Frontal cortex (tissue), 4 donors: ENCODE data around the gene DDX25. TPM values are rescaled to one million over a fixed set of nuclear protein-coding genes. Genes with fewer than 3 reads are reported as not detected.

Experiments used
- DNase-seq, 2 donors: peaks; one replicate each; pipeline ENCODE4 v3.0.0; 2012; ENCODE audit warnings: low spot score in 2 of 2
- FAIRE-seq: peaks from 2 replicates; lab custom pipeline; 2012; peaks lifted over from hg19 to GRCh38; lab: Jason Lieb, UNC
- total RNA-seq: library from RNA; depleted of rRNA; stranded (reverse); fragments of >200 nt; gene quantifications from one replicate; pipeline ENCODE4 v1.2.3, GENCODE V29; 2014
- donor health status: control.
- donor health status: control.
- donor health status: control.

Gene DDX25
- total RNA-seq, 1 donor from 2014 or later, result 18.8 TPM

DNA sequence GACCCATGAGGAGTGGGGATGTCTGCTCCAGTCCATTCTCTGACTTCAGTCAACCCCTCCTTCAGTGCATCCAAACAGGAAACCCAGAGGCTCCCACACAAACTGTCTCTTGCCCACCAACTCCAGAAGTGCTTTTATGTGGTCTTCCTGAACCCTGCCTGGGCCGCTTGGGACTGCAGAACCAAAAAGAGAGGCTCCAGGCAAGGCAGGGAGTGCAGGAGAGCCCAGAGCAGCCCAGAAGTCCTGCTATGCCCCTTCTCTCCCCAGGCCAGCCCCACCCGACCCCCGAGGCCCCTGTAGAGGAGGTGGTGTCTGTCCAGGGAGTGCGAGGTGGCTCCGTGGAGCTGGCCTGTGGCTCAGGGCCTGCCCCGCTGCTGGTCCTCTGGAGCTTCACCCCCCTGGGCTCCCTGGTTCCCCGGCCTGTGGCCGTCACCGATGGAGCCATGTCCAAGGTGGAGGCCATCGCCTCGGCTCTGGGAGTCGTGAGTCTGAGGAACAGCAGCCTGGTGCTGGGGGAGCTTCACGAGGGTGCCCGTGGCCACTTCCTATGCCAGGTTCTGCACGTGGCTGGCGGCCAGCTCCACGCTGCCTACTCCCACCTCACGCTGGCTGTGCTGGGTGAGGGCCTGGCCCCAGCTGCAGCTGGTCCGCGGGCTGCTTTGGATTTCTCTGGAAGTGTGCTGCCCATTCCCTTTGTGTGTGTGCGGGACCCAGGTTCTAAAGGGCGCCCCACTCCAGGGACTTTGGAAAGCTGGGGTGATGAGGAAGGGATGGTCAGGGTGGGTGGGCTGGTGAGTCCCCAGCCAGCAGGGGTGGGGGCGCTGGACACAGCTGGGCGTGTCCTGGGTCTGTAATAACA is 43.3 kb downstream of the DDX25 start:
- FAIRE-seq (no peak), DNase-seq (no peak)

DNA sequence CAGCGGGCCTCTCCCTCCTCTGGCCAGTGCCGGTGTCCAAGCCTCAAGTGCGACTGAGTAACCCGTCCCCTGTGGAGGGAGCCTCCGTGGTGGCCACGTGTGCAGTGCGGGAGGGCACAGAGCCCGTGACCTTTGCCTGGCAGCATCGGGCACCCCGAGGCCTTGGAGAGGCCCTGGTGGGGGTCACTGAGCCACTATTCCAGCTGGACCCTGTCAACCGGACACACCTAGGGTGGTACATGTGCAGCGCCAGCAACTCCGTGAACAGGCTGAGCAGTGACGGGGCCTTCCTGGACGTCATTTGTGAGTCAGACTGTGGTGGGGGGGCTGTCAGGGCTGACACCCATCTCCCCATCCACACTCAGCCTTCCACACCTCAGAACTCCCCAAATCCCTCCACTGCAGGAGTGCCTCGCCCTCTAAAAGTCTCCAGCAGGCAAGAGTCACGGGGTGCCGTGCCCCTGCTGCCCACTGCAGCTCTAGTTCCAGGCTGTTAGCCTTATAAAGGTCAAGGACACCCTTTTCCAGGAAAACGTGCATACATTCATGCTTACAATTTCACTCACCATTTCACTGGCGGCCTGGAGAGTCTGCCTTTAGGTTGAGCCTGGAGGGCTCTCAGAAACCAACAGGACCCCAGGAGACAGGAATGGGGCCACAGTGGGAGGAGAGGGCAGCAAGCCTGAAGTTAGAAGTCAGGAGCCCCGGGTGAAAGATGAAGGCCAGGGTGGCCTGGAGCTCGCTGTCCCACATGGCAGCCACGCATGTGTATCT is 44.2 kb downstream of the DDX25 start:
- no peak for DNase-seq
- no peak for FAIRE-seq

DNA sequence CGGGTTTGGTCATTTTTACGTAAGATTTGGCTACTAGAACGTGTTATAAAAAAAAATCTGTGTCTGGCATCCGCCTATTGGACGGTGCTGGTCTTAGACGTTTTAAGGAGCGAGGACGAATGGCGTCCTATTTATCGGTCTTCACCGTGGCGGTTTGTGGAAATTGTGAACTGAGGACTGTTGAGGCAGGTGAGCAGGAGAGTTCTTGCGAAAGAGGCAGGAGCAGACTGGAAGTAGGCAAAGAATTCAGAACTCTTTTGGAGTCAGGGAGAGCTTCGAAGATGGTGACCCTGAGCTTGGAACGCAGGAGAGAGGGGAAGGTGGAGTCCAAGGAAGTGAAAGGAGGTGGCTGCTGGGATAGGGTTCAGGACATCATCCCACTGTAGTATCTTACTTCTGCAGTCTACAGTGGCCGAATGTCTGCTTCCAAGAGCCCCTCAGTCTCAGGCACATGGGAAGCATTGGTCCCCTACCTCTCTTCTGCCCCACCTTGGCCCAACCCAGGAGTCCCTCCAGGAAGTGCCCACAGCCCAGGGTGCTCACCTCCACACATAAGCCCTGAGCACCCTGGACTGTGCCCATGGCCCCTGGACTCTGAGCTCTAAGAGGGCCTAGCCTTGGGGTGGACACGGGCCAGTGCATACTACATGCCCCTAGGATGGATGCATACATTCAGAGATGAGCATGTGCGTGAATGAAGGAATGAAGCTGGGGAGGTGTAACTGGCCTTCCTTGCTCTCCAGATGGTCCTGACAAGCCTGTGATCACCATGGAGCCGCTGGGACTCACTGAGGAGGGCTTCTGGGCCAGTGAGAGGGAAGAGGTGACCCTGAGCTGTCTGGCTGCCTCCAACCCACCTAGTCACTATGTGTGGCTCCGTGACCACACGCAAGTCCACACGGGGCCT is 45.2 kb downstream of the DDX25 start:
- no peak for FAIRE-seq
- DNase-seq, result no peak

DNA sequence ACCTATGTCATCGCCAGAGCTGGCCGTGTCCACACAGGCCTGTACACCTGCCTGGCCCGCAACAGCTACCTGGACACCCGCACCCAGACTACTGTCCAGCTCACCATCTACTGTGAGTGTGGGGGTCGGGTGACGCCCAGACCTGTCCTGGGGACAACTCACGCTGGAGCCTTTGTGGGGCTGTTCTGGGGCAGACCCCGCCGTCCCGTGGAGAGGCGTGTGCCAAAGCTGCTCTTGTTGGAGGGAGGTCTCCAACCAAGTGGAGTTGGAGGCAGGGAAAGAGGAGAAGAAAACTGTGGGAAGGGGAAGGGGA is 45.8 kb downstream of the DDX25 start:
- no peak for DNase-seq
- no peak for FAIRE-seq

DNA sequence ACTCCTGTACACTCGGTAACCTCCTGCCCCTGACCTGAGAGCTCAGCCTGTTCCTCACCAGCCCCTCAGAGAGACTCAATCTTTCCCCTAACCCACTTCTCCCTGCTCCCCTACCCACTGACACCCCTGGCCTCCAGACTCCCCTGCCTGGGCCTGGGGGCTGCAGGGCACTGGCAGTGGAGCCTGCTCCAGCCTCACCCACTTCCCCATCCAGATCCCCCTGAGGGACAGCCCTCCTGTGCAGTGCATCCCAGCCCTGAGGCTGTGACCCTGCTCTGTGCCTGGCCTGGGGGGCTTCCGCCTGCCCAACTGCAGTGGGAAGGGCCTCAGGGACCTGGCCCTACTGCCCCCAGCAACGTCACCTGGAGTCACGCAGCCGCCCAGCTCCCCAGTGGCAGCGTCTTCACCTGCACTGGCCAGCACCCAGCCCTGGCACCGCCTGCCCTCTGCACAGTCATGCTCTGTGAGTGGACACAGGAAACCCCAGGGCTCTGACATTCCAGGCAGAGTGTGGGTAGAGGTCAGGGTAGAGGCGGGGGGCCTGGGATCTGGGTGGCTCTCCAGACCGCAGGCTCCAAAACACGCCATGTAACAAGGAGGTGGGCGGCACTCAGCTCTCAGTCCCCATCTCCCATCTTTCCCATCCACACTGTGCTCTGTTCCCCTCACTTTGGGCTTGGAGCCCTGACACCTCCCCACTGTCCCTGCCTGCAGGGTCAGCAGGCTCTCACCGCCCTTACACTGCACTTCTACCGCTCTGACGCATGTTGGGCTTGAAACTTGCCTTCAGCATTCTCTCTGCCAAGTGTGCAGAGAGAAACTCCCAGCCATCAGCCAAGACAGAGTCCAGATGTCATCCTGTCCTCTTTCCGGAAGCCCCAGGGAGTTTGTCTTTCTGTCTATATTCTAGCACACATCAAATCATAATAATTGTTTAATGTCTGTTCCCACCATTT is 46.7 kb downstream of the DDX25 start:
- FAIRE-seq, result no peak

DNA sequence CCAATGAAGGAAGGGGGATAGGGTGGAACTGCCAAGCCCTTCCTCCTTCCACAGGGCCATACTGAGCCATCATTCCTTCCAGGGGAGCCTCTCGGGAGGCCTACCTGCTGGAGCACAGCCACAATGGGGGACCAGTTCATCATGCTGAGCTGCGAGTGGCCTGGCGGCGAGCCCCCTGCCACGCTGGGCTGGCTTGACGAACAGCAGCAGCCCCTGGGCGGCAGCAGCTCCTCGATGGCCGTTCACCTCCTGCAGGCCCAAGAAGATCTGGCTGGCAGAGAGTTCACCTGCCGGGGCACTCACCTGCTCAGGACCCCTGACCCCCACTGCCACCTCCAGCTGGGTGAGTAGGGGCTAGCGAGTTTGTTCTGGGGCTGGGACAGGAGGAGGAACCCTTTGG is 47.4 kb downstream of the DDX25 start:
- FAIRE-seq, result no peak
- no peak for DNase-seq

More for the DNA sequence above, 46.7 kb downstream of the DDX25 start:
- no peak for DNase-seq

DNA sequence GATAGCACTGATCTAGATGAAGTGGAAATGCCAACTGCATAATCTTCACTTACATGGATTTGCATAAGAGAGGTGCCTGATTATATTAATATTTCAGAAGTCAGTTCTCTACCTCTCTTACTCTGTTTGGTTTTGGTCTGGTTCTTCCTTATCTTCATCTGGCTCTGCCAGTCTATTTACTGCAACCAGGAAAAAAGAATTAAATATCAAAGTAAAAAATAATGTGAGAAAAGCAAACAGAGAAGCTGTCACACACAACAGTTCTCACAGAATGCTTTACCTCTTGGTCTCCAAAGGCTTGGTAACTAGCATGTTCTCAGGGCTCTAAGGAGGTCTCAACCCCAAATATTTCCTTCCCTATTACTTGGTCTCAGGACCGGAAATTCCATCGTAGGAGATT is 48.3 kb downstream of the DDX25 start:
- no peak for FAIRE-seq
- no peak for DNase-seq

DNA sequence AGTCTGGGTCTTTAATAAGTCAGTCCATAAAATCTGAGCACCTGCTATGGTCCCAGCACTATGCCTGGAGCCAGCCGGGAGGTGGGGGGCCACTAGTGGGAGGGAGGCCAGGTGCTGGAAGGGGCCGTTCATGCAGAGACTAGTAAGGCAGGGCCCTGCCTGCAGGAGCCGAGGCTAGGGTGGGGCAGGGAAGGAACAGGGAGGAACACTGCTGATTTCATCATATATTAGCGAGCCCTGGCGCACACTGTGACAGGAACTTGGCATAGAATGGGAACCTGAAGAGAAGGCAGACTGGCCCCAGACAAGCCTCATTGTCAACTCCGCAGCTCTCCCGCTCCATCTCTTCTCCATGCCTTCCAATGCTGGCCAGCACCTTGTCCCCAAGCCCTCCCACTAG is 48.7 kb downstream of the DDX25 start:
- FAIRE-seq (no peak), DNase-seq (no peak)

DNA sequence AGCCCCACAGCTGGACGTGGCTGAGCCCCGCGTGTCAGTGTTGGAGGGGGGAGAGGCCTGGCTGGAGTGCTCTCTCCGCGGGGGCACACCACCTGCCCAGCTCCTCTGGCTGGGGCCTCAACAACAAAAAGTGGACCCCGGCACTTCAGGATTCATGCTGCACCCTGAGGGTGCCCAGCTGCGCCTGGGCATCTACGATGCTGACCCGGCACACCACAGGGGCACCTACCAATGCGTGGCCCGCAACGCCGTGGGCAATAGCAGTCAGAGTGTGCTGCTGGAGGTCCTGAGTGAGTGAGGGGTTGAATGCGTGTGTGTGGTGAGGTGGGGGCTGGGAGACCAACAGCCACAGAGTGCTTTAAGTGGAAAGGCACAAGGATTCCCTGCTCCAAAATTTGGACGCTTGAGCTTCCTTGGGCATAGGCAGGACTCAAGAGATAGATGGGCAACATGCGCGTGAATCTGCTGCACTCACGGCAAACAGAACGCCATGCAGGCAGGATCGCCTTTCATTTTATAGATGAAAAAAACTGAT is 49.2 kb downstream of the DDX25 start:
- FAIRE-seq (no peak), DNase-seq (no peak)

DNA sequence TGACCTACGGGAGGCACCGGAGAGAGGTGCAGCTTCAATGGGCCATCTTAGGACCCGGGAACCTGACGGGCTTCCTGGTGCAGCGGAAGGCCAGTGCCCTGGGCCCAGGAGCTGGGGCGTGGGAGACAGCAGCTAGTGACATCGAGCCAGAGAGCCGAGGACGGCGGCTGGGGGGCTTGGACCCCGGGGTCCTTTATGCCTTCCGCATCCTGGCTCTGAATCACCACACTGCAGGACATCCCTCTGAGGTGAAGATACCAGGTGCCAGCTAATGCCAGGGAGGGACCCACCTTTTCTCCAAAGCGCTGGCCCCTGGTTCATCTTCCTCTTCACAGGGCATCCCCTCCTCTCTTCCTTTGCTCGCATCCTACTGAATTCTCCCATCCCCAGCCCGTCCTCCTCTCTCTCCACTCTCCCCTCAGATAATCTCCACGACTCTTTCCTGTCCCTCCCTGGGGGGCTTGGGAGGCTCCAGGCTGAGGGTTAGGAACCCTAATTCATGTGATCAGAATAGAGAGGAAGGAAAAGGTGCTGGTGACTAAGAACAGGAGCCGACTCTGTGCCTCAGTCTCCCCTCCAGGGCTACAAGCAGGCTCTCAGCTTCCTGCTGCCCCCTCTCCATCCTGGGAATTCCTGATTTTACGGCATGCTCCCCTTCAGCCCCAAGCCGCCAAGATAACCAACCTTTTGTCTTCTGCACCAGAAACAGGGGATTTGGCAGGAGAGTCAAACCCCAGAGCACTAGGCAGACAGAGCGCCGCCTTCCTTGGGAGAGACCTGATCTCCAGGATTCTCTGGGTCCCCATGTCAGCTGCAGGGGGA is 50.0 kb downstream of the DDX25 start:
- FAIRE-seq (no peak), DNase-seq (no peak)

DNA sequence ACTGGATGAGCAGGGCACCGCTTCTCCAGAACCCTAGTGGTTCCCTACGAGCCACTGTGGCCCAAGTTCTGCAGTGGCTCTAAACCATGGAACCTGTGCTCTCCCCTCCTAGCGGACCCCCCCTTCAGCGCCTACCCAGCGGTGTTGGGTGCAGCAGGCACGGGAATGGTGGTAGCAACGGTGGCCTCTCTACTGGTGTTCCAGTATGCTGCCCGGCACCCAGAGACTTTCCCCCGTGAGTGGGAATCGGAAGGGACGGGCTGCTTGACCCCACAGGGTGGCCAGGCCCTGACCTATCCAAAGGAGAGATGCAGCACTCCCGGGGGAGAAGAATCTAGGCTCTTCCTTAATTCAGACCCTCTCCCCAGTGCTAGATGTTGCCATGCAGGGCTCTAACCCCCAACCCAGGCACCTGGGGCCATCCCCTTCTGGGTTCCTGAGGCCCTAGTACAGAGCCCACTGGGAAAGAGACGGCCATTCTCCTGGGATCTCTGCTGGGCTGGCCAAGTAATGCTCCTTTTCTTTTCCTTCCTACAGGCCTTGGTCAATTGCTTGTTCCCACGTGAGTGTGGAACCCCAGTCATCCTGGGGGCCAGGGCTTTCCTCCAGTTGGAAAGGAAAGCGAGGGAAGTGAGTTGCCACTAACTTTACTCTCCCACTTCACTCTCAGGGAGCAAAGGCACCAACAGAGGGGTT is 50.8 kb downstream of the DDX25 start:
- no peak for DNase-seq
- FAIRE-seq, result no peak

DNA sequence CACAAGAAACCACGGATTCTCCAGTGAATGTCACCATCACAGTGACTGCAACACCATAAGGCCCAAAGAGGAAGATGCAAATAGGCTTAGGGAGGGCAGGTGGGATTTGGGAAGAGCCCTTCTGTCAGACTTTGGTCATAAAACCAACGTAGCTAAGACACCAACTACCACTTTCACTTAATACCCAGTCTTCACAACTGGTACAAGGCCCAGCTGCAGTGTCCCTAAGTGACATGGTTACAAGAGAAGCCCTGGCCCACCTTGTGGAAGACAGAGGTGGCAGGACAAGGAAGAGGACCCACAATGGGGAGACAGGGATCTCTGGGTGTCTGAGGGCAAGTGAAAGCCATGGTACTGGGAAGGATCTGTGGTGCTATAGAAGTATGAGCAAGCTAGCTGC is 51.5 kb downstream of the DDX25 start:
- FAIRE-seq (no peak), DNase-seq (no peak)

DNA sequence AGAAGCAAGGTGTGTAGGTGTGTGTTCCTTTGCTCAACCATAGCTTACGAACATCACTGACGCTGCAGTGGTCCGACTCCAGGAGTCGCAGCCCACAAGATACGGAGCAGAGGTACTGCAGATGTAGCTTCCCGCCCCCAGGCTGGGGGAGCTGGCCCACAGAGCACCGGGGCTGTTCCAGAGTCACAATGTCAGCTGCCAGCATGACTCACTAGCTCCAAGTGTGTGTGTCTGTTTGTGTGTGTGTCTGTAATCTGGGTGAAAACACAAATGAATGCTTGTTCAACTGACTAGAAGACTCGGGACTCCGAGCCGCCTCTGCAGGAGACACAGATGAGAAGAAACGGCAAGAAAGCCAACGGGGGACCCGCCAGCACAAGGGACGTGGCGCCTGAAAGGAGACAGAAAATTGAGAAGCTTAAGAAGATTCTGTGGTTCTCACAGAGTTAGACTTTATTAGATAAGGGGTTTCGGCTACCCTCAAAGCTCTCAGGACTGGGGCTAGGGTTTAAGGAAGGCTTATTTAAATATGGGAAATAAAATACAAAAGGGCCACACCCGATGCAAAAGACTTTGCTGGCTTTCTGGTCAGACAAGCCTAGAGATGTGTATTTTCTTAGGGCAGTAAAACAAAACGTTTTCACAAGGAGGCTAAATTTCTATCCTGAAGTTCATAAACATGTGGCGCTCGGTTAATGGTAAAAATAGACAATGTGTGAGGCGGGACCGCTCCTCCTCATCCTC is 52.3 kb downstream of the DDX25 start:
- DNase-seq (peak in 1 of 2 donors; percentile 61), FAIRE-seq (no peak)

DNA sequence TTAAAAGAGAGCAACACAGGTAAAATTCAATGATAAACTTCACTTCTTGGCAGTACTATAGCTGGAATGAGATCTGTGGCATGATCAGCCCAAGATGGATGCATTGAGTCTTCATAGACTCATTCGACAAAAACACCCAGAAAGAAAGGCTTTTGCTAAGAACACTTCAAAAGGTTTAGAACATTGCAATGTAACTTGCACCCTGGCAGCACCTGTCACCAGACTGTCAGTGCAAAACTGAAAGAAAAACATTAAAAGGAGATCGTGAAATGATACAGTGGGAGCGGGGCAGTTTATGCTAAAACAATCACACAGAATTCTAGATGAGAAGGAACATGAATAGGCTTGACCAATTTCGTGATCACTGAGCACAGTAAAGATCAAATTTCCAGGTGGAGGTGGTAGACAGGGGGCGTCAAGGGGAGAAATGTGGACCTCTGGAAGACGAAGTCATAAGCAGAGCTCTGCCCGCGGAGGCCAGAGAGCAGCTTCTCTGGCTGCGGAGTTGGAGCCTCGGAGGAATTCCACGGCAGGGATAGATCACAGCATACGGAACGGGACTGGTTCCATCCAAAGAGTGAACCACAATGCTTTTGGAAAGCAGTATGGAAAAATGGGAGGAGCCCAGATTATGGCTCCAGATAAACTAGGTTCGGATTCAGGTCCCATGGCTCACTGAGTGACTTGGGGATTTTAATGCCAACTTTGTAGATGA is 53.5 kb downstream of the DDX25 start:
- FAIRE-seq (no peak), DNase-seq (no peak)

DNA sequence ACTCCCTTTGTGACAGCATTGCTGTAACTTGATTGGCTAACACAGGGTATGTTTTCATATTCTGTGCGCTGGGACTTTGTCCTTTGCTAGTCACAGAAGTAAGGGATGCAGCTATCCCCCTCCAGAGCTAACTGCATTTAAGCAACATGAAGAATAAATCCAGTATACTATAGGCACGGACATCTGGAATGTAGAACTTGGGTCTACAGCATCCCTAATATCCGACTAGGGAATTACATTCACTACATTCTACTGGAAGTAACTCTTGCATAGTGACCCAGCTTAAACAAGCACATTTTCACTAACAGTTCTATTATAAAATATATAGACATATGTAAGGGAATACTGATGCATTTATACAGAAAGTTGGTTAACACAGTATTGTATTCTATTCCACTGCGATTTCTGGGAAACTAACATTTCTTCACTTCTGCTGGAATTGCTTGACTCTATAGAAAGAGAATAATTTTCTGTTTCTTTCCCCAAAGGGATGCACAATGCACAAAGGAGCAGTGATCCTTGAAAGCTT is 54.6 kb downstream of the DDX25 start:
- FAIRE-seq, result no peak

DNA sequence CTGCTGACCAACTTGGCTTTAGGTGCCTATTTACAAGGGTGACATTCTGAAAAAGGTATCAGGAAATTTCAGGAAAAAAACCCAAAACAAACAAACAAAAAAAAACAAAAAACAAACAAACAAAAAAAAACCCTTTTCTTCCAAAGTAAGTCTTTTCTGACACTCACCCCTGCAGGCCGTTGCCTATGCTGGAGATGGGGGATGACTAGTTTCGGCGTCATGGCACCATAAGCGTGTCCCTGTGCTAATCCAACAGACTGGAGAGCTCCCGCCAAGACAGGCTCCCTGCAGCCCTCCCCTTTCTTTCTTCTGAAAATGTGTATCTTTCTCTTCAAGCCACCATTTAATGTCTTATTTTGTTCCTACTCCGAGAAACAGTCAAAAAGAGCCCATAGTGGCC is 55.2 kb downstream of the DDX25 start:
- DNase-seq, result no peak
- FAIRE-seq, result no peak

More for the DNA sequence above, 54.6 kb downstream of the DDX25 start:
- DNase-seq, result no peak
